Dedifferentiated amniotic fluid mesenchymal stem cell (primary cell): Measurements from ENCODE around the gene PIP4K2A.

Experiments used
- DNase-seq: peaks from one replicate; pipeline ENCODE4 v3.0.0-alpha.2; 2016; ENCODE audit errors: extremely low spot score

PIP4K2A gene

GRCh38 chr10:22667093-22667480, 47.3 kb downstream of the PIP4K2A start:
- no peak for DNase-seq

GRCh38 chr10:22666287-22667092, 47.9 kb downstream of the PIP4K2A start:
- DNase-seq: no peak

GRCh38 chr10:22665329-22665728, 49.0 kb downstream of the PIP4K2A start:
- DNase-seq: no peak

GRCh38 chr10:22662733-22663330, 51.5 kb downstream of the PIP4K2A start:
- no peak for DNase-seq

GRCh38 chr10:22659866-22660265, 54.5 kb downstream of the PIP4K2A start:
- DNase-seq: no peak

GRCh38 chr10:22658745-22659410, 55.5 kb downstream of the PIP4K2A start:
- no peak for DNase-seq

GRCh38 chr10:22657566-22658225, 56.7 kb downstream of the PIP4K2A start:
- no peak for DNase-seq

- DNase-seq: no peak
These were observed 57.4 kb downstream of the PIP4K2A start for GRCh38 chr10:22657024-22657423.

- DNase-seq: no peak
These were observed 58.3 kb downstream of the PIP4K2A start for GRCh38 chr10:22656036-22656435.

GRCh38 chr10:22655312-22655981, 58.9 kb downstream of the PIP4K2A start:
- DNase-seq: no peak

GRCh38 chr10:22652988-22653481, 61.3 kb downstream of the PIP4K2A start:
- no peak for DNase-seq

GRCh38 chr10:22651276-22651980, 63.0 kb downstream of the PIP4K2A start:
- no peak for DNase-seq

GRCh38 chr10:22649994-22650393, 64.4 kb downstream of the PIP4K2A start:
- no peak for DNase-seq

GRCh38 chr10:22649390-22649841, 65.0 kb downstream of the PIP4K2A start:
- no peak for DNase-seq

GRCh38 chr10:22648547-22648961, 65.8 kb downstream of the PIP4K2A start:
- DNase-seq: peak; percentile 47

- DNase-seq: no peak
These were observed 67.1 kb downstream of the PIP4K2A start for GRCh38 chr10:22647244-22647643.

GRCh38 chr10:22646388-22646853, 68.0 kb downstream of the PIP4K2A start:
- DNase-seq: no peak

GRCh38 chr10:22644222-22644621, 70.2 kb downstream of the PIP4K2A start:
- no peak for DNase-seq

- DNase-seq: no peak
These were observed 70.6 kb downstream of the PIP4K2A start for GRCh38 chr10:22643775-22644174.

GRCh38 chr10:22643116-22643515, 71.3 kb downstream of the PIP4K2A start:
- DNase-seq: no peak

- no peak for DNase-seq
These were observed 72.6 kb downstream of the PIP4K2A start for GRCh38 chr10:22641743-22642142.
